Transverse colon (tissue), 4 donors: ENCODE data around the gene SHKBP1.

Experiments
- CTCF ChIP-seq, 5 experiments: fragments of 200-600 bp in 3 of 5; fragments of 450-650 bp in 2 of 5; sonication (generic) in 3 of 5; IDR thresholded peaks; 1 replicate in 2 of 5; 2 replicates in 3 of 5; pipeline ENCODE4 v1.5.1; 2016 to 2017; ENCODE audit warnings: antibody characterized with exemption in 5 of 5, inconsistent platforms in 3 of 5, mild to moderate bottlenecking in 2 of 5, moderate library complexity in 1 of 5
- EP300 ChIP-seq: sonication (generic); formaldehyde crosslinking; IDR thresholded peaks from one replicate; pipeline ENCODE4 v1.6.1; 2017; ENCODE audit warnings: antibody characterized with exemption, low read depth
- POLR2AphosphoS5 ChIP-seq, 3 donors: sonication (generic); formaldehyde crosslinking; IDR thresholded peaks; one replicate each; pipeline ENCODE4 v1.6.1; 2016; ENCODE audit warnings: antibody characterized with exemption in 3 of 3

GRCh38 chr19:40588110-40588854, 11.6 kb downstream of the SHKBP1 start:
- TF ChIP-seq EP300 (no peak), CTCF (IDR thresholded peaks at IDR 0.05) (no peak), POLR2AphosphoS5 (IDR thresholded peaks at IDR 0.05) (no peak)
